Amniotic epithelial cell (primary cell): ENCODE measurements around the gene RHBDF2.

Experiments
- DNase-seq: peaks from one replicate; pipeline ENCODE4 v3.0.0-alpha.2; 2010; ENCODE audit warnings: low read depth

The RHBDF2 gene

DNA sequence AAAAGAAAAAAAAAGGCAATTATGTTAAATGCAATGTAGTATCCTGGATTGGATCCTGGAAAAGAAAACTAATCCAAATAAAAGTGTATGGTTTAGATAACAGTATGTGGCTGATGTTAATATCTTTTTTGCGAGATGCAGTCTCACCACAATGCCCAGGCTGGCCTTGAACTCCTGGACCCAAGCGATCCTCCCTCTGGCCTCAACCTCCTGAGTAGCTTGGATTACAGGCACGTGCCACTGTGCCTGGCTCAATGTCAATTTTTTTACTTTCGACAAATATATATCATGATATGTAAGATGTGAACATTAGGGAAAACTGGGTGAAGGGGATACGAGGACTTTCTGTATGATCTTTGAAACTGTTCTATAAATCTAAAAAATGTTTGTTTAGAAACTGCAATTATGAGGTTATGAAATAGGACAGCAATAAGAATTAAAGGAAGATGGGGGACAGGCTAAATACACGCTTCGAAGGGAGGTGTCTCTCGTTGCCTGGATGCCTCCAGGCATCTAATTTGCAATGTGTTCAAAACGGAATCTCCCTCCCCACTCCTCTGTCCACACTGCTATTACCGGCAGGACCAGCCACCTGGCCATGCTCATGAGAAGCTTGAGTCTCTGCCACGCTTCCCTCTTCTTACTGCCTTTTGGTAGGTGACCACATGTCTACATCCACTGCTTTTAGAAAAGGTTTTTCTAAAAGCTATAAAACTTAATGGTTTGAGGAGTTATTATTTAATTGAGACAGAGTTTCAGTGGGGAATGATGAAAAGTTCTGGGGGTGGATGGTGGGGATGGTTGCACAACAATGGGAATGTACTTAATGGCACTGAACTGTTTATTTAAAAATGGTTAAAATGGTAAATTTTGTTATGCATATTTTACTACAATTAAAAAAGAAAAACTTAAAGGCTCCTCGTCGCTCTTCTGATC lies 63.5 kb downstream of the RHBDF2 start:
- no peak for DNase-seq

DNA sequence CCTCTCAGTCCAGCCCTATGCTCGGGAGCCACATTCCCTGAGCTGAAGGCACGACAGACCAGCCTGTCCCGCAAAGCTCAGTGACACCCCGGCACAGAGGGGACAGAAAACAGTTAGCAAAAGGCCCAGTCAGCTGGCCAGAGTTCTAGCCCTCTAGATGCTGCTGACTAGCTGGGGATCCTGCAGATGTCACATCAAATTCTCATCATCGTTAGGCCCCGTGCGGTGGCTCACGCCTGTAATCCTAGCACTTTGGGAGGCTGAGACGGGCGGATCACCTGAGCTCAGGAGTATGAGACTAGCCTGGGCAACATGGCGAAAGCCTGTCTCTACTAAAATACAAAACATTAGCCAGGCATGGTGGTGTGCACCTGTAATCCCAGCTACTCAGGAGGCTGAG lies 65.5 kb downstream of the RHBDF2 start:
- DNase-seq: no peak

DNA sequence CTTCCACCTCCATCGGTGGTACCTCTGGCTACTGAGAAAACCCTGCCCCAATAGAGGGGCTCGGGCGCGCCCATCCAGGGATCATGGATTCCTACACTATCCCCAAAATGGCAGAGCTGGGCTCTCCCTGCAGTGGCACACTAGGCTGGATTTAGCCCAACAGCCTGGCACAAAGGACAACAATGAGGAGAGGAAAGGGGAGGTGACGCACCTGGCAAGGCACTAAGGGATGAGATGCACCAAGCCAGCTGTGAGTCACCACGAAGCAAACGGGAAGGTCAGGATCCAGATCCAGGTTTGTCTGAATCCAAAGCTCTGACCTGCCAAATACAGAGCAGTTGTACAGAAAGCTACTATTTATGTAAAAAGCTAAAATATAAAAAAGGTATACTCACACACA lies 66.4 kb downstream of the RHBDF2 start:
- DNase-seq: no peak

DNA sequence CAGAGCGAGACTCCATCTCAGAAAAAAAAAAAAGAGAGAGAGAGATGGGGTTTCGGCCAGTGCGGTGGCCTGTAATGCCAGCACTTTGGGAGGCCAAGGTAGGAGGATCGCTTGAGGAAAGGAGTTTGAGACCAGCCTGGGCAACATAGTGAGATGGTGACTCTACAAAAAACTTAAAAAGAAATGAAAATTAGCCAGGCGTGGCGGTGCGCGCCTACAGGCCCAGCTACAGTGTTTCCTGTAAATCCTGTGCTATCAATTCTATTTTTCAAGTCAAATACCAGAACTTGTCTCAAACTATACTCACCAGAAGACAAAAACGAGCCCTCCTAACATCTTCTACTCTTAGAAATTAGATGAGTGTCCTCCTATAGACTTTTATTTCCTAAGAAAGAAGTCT lies 67.5 kb downstream of the RHBDF2 start:
- DNase-seq: no peak

DNA sequence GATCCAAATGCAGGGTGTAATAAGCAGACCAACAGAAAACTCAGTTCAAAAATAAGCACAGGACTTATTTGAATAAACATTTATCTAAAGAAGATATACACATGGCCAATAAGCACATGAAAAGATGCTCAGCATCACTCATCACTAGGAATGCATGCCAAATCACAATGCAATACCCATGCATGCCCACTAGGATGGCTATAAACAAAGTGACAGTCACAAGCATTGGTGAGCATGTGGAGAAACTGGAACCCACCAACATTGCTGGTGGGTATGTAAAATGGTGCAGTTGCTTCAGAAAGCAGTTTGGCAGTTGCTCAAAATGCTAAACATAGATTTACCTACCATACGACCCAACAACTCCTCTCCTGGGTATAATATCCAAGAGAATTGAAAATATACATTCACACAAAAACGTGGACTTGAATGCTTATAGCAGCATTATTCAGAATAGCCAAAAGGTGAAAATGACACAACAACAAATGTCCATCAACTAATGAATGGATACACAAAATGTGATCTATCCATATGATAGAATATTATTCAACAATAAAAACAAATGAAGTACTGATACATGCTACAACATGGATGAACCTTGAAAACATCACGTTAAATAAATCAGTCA lies 68.4 kb downstream of the RHBDF2 start:
- DNase-seq: peak; percentile 31

DNA sequence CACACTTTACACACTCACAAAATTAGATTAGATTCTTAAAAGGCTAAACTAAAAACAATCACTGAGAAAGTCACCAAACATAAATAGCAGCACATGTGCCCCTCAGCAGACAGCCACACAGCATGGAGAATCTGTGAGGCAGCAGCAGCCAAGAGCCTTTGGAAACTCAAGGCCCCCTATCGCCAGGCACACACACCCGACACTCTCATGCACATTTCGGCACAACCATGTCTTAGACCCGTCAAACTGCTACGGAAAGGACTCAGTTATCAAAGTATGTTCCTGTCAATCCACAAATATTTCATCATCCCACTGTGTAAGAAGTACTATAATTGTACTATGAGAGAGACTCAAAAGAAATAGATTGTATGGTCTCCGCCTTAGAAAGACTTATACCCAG lies 69.2 kb downstream of the RHBDF2 start:
- DNase-seq: no peak

DNA sequence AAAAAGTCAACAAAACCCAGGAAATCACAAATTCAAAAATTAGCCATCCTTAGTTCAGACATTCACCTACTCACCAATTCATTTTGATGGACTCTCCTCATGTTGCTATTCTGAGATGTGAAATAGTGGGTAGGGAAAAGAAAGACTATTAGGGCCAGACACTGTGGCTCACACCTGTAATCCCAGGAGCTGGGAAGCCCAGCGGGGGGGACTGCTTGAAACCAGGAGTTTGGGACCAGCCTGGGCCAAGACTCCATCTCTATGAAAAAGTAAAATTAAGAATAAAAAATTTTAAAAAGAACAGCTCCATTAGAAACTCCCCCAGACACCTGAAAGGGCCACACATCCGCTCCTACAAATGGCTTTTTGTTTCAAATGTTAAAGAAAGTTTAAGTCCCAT lies 69.7 kb downstream of the RHBDF2 start:
- no peak for DNase-seq

DNA sequence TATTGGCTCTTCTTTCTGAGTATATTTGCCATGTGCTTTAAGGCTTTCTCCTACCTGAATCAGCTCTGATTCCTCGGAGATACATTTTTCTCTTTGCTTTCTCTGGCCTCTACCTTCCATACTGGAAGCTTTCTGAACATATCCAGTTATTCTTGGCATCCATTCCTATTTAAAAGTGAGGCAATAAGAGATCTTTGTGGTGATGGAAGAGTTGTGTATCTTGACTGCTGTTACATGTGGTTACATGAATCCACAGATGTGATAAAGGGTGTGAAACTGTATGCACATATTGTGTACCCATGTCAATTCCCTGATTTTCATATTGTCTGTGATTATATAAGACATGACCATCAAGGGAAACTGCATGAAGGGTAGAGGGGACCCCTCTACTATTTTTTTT lies 72.7 kb downstream of the RHBDF2 start:
- peak; percentile 55 for DNase-seq

DNA sequence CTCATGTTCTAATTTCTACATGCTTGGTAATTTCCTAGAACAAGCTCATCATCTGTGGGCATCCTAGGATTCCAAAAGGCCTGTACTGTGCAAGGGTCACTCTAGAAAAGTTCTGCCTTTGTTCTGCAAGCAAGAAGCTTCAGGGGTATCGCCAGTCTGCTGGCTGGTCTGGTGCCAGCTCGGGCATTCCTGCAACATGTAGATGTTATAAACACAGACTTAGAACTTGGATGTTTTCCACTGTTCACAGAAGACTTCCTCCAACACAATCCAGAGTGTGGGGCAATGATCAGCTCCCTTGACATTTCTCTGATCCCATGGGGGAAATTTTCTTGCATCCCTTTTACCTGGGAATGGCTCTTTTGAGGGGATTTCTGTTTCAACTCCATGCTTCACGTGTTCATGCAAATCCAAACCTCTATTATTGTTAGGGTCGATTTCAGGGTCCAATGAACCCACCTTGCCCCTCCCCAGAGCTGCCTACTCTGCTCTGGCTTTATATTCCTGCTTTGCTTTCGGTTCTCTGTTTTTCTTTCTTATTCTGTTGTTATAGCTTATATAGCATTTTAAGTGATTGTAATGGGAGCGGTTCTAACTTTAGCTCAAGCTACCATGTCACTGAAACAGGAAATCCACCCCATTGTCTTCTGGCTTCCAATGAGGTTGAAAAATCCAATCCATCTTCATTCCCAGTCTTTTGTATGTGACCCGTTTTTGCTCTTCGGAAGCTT lies 73.6 kb downstream of the RHBDF2 start:
- DNase-seq: peak; percentile 79

DNA sequence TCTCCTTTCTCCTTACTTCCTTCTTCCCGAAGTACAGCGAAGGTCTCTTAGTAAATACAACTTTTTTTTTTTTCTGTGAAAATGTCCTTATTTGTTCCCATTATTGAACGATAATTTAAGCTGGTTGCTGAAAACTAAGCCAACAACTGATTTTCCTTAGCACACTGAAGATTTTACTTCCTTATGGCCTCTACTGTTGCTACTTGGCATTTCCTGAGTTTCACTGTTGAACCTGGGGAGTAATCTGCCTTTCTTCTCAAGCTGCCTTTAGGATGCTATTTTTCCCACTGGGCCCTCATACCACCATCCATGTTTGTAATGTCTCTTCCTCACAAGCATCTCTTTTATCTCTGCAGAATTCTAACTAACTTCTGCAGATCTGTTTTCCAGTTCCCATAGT lies 74.4 kb downstream of the RHBDF2 start:
- no peak for DNase-seq

DNA sequence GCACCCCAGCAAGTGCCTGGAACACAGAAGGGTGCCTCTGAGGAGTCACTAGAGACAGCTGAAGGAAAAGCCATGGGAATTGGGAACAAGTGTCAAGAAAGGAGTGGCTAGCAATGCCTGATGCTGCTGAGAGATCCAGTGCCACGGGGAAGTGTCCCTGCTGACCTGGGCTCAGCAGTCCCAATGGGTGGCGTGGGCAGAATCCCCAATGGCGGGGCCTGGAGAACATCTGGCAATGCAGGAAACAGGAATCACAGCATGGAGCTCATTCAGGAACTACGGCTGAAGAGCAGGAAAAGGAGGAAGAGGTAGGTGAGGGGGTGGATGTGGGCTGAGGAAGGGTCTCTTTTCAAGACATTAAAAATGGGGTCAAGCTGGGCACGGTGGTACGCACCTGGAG lies 78.4 kb downstream of the RHBDF2 start:
- no peak for DNase-seq

DNA sequence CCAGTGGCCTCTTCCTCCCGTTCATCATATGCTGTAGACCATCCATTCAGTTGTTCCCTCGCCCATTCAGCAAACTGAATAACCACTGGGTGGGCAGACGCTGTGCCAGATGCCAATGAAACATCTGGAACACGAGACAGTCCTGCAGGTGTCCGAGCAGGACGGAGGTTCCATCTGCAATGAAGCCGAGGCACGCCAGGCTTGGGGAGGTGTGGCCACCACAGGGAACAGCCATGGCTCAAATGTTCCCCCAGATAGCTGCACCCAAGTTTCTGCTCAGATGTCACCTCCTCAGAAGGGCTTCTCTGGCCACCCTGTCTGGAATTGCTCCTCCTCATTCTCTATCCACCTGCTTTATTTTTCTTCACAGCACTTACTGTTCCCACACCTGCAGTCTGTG lies 78.8 kb downstream of the RHBDF2 start:
- DNase-seq: no peak

DNA sequence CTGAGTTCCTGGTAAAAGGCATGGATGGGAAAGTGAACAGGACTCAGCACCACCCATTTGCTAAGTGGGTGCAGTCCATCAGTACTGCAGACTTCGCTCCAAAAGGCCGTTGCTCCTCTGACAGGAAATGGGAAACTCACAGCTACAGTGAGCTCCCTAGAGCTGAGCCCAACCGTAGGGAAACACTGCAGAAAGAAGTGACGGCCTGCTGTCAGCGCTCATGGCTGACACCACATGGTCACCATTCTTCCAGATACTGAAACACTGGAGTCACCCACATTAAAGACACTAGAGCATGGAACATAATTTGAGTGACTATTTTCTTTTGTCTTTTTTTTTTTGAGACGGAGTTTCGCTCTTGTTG lies 80.2 kb downstream of the RHBDF2 start:
- no peak for DNase-seq
